H9 (cell line): ENCODE measurements around the gene MAGED1. TPM values are rescaled to one million over a fixed set of nuclear protein-coding genes. Genes with fewer than 3 reads are reported as not detected.

Experiments used
- DNase-seq: peaks from one replicate; pipeline ENCODE4 v3.0.0-alpha.2; 2017
- H2AFZ ChIP-seq: one replicate; pipeline ENCODE4 v1.6.1; 2013; ENCODE audit warnings: mild to moderate bottlenecking, low read length, control low read depth, moderate library complexity
- H2AK5ac ChIP-seq: 2 replicates; pipeline ENCODE4 v1.6.1; 2013; ENCODE audit warnings: low read length, control low read depth, mixed read lengths; ENCODE audit not compliant: insufficient read length
- H2BK120ac ChIP-seq: one replicate; pipeline ENCODE4 v1.6.1; 2013; ENCODE audit warnings: low read depth, mild to moderate bottlenecking, low read length, control low read depth, inconsistent platforms; ENCODE audit not compliant: poor library complexity, severe bottlenecking
- H2BK12ac ChIP-seq: 2 replicates; pipeline ENCODE4 v1.6.1; 2013; ENCODE audit warnings: low read length, control low read depth, mixed read lengths, low read depth; ENCODE audit not compliant: insufficient read length
- H2BK15ac ChIP-seq: 2 replicates; pipeline ENCODE4 v1.6.1; 2013; ENCODE audit warnings: low read depth, low read length, control low read depth
- H2BK20ac ChIP-seq: one replicate; pipeline ENCODE4 v1.6.1; 2013; ENCODE audit warnings: low read depth, mild to moderate bottlenecking, low read length, control low read depth, inconsistent platforms; ENCODE audit not compliant: poor library complexity, severe bottlenecking
- H2BK5ac ChIP-seq: 2 replicates; pipeline ENCODE4 v1.6.1; 2013; ENCODE audit warnings: low read length, control low read depth, mixed read lengths; ENCODE audit not compliant: insufficient read length
- H3K14ac ChIP-seq: 2 replicates; pipeline ENCODE4 v1.6.1; 2013; ENCODE audit warnings: low read length, control low read depth; ENCODE audit not compliant: insufficient read depth
- H3K18ac ChIP-seq: 2 replicates; pipeline ENCODE4 v1.6.1; 2013; ENCODE audit warnings: low read depth, mild to moderate bottlenecking, mixed read lengths, low read length, control low read depth; ENCODE audit not compliant: insufficient read length
- H3K23ac ChIP-seq: 2 replicates; pipeline ENCODE4 v1.6.1; 2013; ENCODE audit warnings: low read length, control low read depth, mixed read lengths, low read depth; ENCODE audit not compliant: insufficient read length
- H3K23me2 ChIP-seq: 2 replicates; pipeline ENCODE4 v1.6.1; 2013; ENCODE audit warnings: low read depth, mild to moderate bottlenecking, mixed read lengths, low read length, control low read depth; ENCODE audit not compliant: insufficient read length, poor library complexity, severe bottlenecking
- H3K27ac ChIP-seq: 2 replicates; pipeline ENCODE4 v1.5.1; 2013; ENCODE audit warnings: low read length, control low read depth, mixed read lengths, low read depth; ENCODE audit not compliant: insufficient read length
- H3K27me3 ChIP-seq: 2 replicates; pipeline ENCODE4 v1.6.1; 2013; ENCODE audit warnings: low read length, control low read depth, inconsistent platforms; ENCODE audit not compliant: insufficient read depth
- H3K4ac ChIP-seq: 2 replicates; pipeline ENCODE4 v1.6.1; 2013; ENCODE audit warnings: low read depth, mild to moderate bottlenecking, control low read depth, inconsistent platforms, low read length, moderate library complexity
- H3K4me1 ChIP-seq: 2 replicates; pipeline ENCODE4 v1.6.1; 2013; ENCODE audit warnings: low read length, control low read depth, inconsistent platforms; ENCODE audit not compliant: insufficient read depth
- H3K4me2 ChIP-seq: 2 replicates; pipeline ENCODE4 v1.6.1; 2013; ENCODE audit warnings: low read length, control low read depth, mixed read lengths; ENCODE audit not compliant: insufficient read length, insufficient read depth
- H3K56ac ChIP-seq: 2 replicates; pipeline ENCODE4 v1.6.1; 2013; ENCODE audit warnings: low read depth, mild to moderate bottlenecking, mixed read lengths, low read length, control low read depth; ENCODE audit not compliant: insufficient read length
- H3K79me1 ChIP-seq: 2 replicates; pipeline ENCODE4 v1.6.1; 2013; ENCODE audit warnings: low read depth, mild to moderate bottlenecking, moderate library complexity, low read length, control low read depth, inconsistent platforms; ENCODE audit not compliant: insufficient read depth, poor library complexity, severe bottlenecking
- H3K79me2 ChIP-seq: 2 replicates; pipeline ENCODE4 v1.6.1; 2013; ENCODE audit warnings: low read length, control low read depth, inconsistent platforms; ENCODE audit not compliant: insufficient read depth
- H3K9ac ChIP-seq: 2 replicates; pipeline ENCODE4 v1.6.1; 2013; ENCODE audit warnings: low read length, control low read depth, mixed read lengths; ENCODE audit not compliant: insufficient read length; ENCODE audit errors: extremely low read depth
- H3K9me3 ChIP-seq: one replicate; pipeline ENCODE4 v1.6.1; 2013; ENCODE audit warnings: low read depth, low read length, inconsistent platforms; ENCODE audit not compliant: control insufficient read depth
- H3T11ph ChIP-seq: one replicate; pipeline ENCODE4 v1.6.1; 2013; ENCODE audit warnings: mild to moderate bottlenecking, low read length, control low read depth, inconsistent platforms
- H4K20me1 ChIP-seq: one replicate; pipeline ENCODE4 v1.6.1; 2013; ENCODE audit not compliant: control insufficient read depth, insufficient read length, insufficient read depth
- H4K5ac ChIP-seq: 2 replicates; pipeline ENCODE4 v1.6.1; 2013; ENCODE audit warnings: low read depth, mild to moderate bottlenecking, mixed read lengths, low read length, control low read depth; ENCODE audit not compliant: insufficient read length
- H4K8ac ChIP-seq: replicated peaks from 2 replicates; pipeline ENCODE4 v1.6.1; 2013; ENCODE audit warnings: low read length, control low read depth, mixed read lengths, low read depth; ENCODE audit not compliant: insufficient read length
- H4K91ac ChIP-seq: 2 replicates; pipeline ENCODE4 v1.6.1; 2013; ENCODE audit warnings: low read depth, mild to moderate bottlenecking, moderate library complexity, mixed read lengths, low read length, control low read depth; ENCODE audit not compliant: insufficient read length
- H3K27ac Mint-ChIP-seq, 3 experiments: 2 replicates in 2 of 3; 3 replicates in 1 of 3; pipeline ENCODE4 v1.8.0; 2020 to 2021; ENCODE audit warnings: mixed read lengths in 3 of 3, mild to moderate bottlenecking in 1 of 3, moderate library complexity in 1 of 3
- H3K27me3 Mint-ChIP-seq: 2 replicates; pipeline ENCODE4 v1.8.0; 2021; ENCODE audit warnings: low read depth, mild to moderate bottlenecking, moderate library complexity, mixed read lengths
- H3K36me3 Mint-ChIP-seq, 3 experiments: 2 replicates in 2 of 3; 3 replicates in 1 of 3; pipeline ENCODE4 v1.8.0; 2020 to 2021; ENCODE audit warnings: low read depth in 3 of 3, mixed read lengths in 3 of 3; ENCODE audit not compliant: insufficient read depth in 1 of 3
- H3K4me1 Mint-ChIP-seq, 2 experiments: 2 replicates each; pipeline ENCODE4 v1.8.0; 2020; ENCODE audit warnings: mixed read lengths in 2 of 2
- H3K4me3 Mint-ChIP-seq, 2 experiments: 2 replicates in 1 of 2; 3 replicates in 1 of 2; pipeline ENCODE4 v1.8.0; 2020 to 2021; ENCODE audit warnings: mild to moderate bottlenecking in 2 of 2, mixed read lengths in 2 of 2, moderate library complexity in 1 of 2
- H3K9me3 Mint-ChIP-seq, 2 experiments: 2 replicates in 1 of 2; 3 replicates in 1 of 2; pipeline ENCODE4 v1.8.0; 2020; ENCODE audit warnings: mild to moderate bottlenecking in 2 of 2, mixed read lengths in 2 of 2, moderate library complexity in 1 of 2
- WGBS: extraction: QIAGEN DNeasy Blood & Tissue Kit; methylation state at CpG from one replicate; pipeline ENCODE4 v1.1.7; 2013; ENCODE audit warnings: missing lambda C conversion rate, low lambda C conversion rate, mixed read lengths; ENCODE audit not compliant: insufficient read length; ENCODE audit errors: extremely low coverage; 5-methylcytosine and 5-hydroxymethylcytosine counted together
- total RNA-seq: library from RNA; stranded (reverse); gene quantifications from 2 replicates; pipeline ENCODE4 v1.2.1, GENCODE V29; 2021
- TF ChIP-seq, protein P1 (sequence below): fragments of 200-600 bp; sonication (generic); conservative IDR thresholded peaks from 3 replicates; pipeline ENCODE4 v1.8.0; 2021; ENCODE audit warnings: antibody characterized with exemption, mild to moderate bottlenecking

Gene MAGED1
- total RNA-seq, 1 experiment from 2014 or later = 163 TPM

DNA sequence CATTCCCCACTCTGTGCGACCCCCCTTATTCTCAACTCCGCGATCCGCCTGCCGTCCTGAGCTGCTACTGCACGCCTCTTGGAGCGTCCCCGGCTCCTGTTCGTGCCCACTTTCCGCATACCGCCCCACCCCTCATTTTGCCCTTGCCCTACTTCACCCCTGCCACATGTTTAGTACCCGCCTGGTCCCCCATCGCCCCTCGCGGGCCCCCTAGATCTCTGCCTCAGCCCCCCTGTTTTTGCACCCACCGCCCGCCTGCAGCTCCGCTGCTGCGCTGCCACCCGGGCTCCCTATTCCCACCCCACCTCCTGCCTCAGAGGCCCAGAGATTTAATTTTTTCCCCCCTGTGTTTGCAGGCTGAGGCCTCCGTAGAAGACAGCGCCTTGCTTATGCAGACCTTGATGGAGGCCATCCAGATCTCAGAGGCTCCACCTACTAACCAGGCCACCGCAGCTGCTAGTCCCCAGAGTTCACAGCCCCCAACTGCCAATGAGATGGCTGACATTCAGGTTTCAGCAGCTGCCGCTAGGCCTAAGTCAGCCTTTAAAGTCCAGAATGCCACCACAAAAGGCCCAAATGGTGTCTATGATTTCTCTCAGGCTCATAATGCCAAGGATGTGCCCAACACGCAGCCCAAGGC lies 1.4 kb downstream of the MAGED1 start:
- Histone ChIP-seq H3K23me2 (peaks cover 6% of the 10 kb centered on the region), H3K14ac (no peak overlapping the region), H3K9me3 (peaks cover 5% of the 10 kb centered on the region), H3K4me2 (peak overlapping the region; percentile 75), H3K56ac (no peak overlapping the region), H3K18ac (peak overlapping the region; percentile 73), H2BK20ac (no peak overlapping the region), H2BK15ac (no peak overlapping the region), H3K4me1 (peaks cover 2% of the 10 kb centered on the region; the same call in 1 of the 2 replicates), H3K79me2 (no peaks in the 10 kb centered on the region), H2BK120ac (no peak overlapping the region), H4K8ac (no peak overlapping the region), H3K23ac (no peak overlapping the region), H3K9ac (peak overlapping the region; percentile 83), H4K20me1 (peaks cover 3% of the 10 kb centered on the region), H3K4ac (no peak overlapping the region), H4K91ac (no peak overlapping the region), H3T11ph (no peak overlapping the region), H2AFZ (no peak overlapping the region), H2BK5ac (no peak overlapping the region), H3K27ac (no peak overlapping the region), H3K27me3 (no peaks in the 10 kb centered on the region; the same call in 1 of the 2 replicates), H2BK12ac (no peak overlapping the region), H3K79me1 (no peaks in the 10 kb centered on the region), H4K5ac (no peak overlapping the region), H2AK5ac (no peak overlapping the region)
- TF ChIP-seq, protein P1, sequence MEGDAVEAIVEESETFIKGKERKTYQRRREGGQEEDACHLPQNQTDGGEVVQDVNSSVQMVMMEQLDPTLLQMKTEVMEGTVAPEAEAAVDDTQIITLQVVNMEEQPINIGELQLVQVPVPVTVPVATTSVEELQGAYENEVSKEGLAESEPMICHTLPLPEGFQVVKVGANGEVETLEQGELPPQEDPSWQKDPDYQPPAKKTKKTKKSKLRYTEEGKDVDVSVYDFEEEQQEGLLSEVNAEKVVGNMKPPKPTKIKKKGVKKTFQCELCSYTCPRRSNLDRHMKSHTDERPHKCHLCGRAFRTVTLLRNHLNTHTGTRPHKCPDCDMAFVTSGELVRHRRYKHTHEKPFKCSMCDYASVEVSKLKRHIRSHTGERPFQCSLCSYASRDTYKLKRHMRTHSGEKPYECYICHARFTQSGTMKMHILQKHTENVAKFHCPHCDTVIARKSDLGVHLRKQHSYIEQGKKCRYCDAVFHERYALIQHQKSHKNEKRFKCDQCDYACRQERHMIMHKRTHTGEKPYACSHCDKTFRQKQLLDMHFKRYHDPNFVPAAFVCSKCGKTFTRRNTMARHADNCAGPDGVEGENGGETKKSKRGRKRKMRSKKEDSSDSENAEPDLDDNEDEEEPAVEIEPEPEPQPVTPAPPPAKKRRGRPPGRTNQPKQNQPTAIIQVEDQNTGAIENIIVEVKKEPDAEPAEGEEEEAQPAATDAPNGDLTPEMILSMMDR = no peak
- DNase-seq = no peak
- peaks cover 70 to 72% of the 10 kb centered on the region in 2 experiments for H3K9me3 Mint-ChIP-seq
- H3K4me1 Mint-ChIP-seq = peaks cover 8 to 11% of the 10 kb centered on the region in 2 experiments
- peaks cover 2% of the 10 kb centered on the region for H3K27me3 Mint-ChIP-seq
- peaks cover 26 to 42% (median 41%) of the 10 kb centered on the region in 3 experiments for H3K36me3 Mint-ChIP-seq
- WGBS = no CpG with 5 or more reads among the region's 25 CpGs
- H3K27ac Mint-ChIP-seq = peak overlapping the region in 1 of 3 experiments; percentile 91; a peak in 2 of 7 replicates
- peak overlapping the region; percentile 89 to 94 for H3K4me3 Mint-ChIP-seq
